GM13977 (cell line): ENCODE results near the gene CAPZA2.

Source experiments
- DNase-seq: peaks from one replicate; pipeline ENCODE4 v3.0.0; 2012; ENCODE audit warnings: low spot score
- CTCF ChIP-seq: IDR thresholded peaks from 2 replicates; pipeline ENCODE4 v1.5.1; 2012; ENCODE audit warnings: mild to moderate bottlenecking, control low read depth; ENCODE audit not compliant: insufficient read depth; ENCODE audit errors: extremely low read depth, missing control alignments
- in situ Hi-C: fragments of 300-500 bp; cut with MboI; formaldehyde crosslinking; loops from one replicate; pipeline ENCODE4 v1.12.0; 2022; ENCODE audit warnings: low sequenced_read_pairs, low pct_unique_long_range_greater_than_20kb, mixed read lengths, inconsistent platforms; ENCODE audit not compliant: unreplicated experiment

Gene CAPZA2

DNA sequence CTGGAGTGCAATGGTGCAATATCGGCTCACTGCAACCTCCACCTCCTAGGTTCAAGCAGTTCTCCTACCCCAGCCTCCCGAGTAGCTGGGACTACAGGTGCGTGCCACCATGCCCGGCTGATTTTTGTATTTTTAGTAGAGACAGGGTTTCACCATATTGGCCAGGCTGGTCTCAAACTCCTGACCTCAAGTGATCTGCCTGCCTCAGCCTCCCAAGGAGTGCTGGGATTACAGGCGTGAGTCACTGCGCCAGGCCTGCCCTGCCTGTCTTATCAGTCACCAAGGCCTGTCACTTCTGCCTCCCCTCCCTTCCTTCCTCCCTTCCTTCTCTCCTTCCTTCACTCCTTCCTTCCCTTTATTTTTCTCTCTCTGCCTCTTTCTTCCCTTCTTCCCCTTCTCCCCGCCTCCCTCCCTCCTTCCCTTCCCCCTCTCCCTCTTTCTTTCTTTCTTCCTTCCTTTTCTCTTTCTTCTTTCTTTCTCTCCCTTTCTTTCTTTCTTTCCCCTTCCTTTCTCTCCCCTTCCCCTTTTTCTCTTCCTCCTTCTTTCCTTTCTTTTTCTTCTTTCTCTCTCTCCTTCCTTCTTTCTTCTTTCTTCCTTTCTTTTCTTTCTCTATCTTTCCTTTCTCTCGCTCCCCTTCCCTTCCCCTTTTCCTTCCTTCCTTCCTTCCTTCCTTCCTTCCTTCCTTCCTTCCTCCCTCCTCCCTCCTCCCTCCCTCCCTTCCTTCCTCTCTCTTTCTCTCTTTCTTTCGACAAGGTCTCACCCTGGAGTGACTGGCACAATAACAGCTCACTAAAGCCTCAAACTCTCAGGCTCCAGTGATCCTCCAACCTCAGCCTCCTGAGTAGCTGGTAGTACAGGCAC is 87.8 kb downstream of the CAPZA2 start:
- in situ Hi-C loops, result no loop called here

GRCh38 chr7:116950889-116951351 is 88.5 kb downstream of the CAPZA2 start:
- in situ Hi-C loops, result no loop called here
- TF ChIP-seq CTCF, result no peak
- DNase-seq, result no peak

More for the DNA sequence above, 87.8 kb downstream of the CAPZA2 start:
- DNase-seq, result no peak
- TF ChIP-seq CTCF, result no peak

DNA sequence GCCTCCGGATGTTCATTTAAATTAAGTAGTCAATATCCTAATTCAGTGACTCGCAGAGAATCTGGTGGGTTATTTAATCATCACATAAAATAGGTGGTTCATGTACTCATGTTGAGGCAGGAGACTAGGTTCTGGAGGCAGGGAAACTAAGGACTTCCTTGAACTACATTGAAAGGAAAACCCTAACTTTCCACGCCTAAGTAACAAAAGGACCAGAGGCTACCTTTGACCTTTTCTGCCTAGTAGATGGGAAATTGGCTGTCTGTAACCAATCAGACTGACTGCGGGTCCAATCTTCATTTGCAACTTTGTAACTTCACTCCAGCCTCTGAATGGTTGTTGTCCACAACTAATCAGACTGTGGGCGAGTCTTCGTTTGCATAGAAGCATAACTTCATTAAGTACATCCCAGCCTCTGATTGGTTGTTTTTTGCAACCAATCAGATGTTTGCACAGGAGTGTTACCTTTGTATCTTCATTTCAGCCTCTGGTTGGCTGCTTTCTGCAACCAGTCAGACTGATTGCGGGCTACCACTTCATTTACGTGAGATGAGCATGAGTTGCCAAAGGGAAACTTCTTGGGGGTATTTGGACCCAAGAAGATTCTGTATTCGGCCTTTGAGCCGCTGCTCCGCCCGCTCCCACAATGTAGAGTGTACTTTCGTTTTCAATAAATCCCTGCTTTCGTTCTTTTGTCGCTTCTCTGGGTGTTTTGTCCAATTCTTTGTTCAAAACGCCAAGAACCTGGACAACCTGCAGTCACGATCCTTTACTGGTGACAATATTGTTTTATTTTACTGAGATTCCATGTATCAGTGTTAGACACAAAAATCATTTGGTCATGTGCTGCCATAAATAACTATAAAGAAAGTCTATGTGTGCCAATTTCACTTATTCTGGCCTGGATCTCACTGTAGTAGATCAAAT is 89.2 kb downstream of the CAPZA2 start:
- in situ Hi-C loops, result no loop called here
- no peak for TF ChIP-seq CTCF
- no peak for DNase-seq

DNA sequence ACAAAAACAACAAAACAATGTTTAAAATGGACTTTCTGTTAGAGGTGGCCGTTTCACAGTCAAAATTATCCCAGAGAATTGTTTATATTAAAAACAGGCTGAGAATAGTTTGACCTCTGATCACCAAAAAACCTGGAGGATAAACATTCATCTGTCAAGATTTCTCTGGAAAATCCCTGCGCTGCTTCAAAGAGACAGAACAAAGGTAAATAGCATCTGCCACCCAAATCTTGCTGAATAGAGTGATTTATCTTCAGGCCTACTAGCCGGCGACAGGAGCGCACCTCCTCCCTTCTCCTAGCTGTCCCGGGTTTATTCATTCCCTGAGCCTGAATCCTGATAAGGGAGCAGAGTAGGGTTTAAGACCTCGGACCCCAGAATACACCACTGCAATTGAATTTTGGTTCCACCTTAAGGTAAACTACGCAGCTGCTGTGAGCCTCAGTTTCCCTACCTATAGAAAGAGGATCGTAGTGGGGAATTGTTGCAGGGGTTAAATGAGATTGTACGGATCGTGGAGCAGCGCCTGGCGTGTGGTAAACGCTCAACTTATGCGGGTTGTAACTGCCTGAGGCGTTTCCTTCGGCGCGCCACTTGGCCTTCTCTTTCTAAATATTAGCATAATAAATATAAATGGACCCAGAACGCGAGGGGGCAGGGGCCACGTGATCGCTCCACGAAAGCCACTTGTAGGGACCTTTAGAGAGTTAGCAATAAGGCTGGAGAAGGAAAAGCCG is 90.4 kb downstream of the CAPZA2 start:
- no peak for DNase-seq
- TF ChIP-seq CTCF, result no peak
- in situ Hi-C loops, result no loop called here

DNA sequence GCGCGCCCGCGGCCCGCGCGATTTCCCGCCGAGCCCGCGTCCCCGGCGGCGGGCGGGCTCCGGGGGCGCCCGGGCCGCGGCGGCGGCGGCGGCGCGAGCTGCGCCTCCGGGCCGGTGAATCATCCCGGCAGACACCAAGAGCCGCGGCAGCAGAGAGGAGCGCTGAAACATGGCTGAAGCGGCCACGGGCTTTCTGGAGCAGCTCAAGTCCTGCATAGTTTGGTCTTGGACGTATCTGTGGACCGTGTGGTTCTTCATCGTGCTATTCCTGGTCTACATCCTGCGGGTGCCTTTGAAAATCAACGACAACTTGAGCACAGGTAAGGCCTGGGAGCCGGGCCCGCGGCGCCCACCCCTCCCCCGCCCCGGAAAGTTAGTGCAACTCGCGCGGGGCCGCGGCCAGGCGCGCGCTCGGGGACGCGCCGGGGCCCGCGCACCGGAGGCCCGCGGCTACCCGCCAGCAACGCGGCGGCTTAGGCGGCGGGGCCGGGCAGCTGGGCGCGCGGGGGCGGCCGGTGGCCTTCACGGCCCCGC is 91.1 kb downstream of the CAPZA2 start, which contains the start of gene ST7:
ST7 (plus strand) TSS at position 130 of the 534 bp plus-strand sequence; CDS start at position 170, 40 bp downstream.
- in situ Hi-C loops, result no loop called here
- peak; percentile 76 for DNase-seq
- no peak for TF ChIP-seq CTCF
